Activated gamma-delta T cell treated with anti-CD3 and anti-CD28 coated beads, Interleukin-2, amount 50 U/mL, for 16 hours (primary cell): ENCODE data around the gene DNAJB9.

Source experiments
- DNase-seq: peaks from one replicate; pipeline ENCODE4 v3.0.0-alpha.2; 2020; ENCODE audit warnings: low read depth

Gene DNAJB9

GRCh38 chr7:108605559-108606201, 36.0 kb downstream of the DNAJB9 start:
- DNase-seq, result no peak

GRCh38 chr7:108609643-108610042, 40.0 kb downstream of the DNAJB9 start:
- no peak for DNase-seq

- no peak for DNase-seq
Measured at GRCh38 chr7:108611268-108611667, 41.6 kb downstream of the DNAJB9 start.

GRCh38 chr7:108613147-108613948, 43.7 kb downstream of the DNAJB9 start:
- no peak for DNase-seq

- no peak for DNase-seq
Measured at GRCh38 chr7:108613949-108614381, 44.3 kb downstream of the DNAJB9 start.

- no peak for DNase-seq
Measured at GRCh38 chr7:108614896-108615295, 45.2 kb downstream of the DNAJB9 start.

GRCh38 chr7:108618056-108618455, 48.4 kb downstream of the DNAJB9 start:
- no peak for DNase-seq

GRCh38 chr7:108623220-108623619, 53.5 kb downstream of the DNAJB9 start:
- DNase-seq, result no peak
